ENCODE data around the gene TAF7.
"Not testable (repeated sequence)": the region's sequence is repeated elsewhere in the genome, so short reads cannot be mapped to it uniquely, and the experiment has no call there.

The TAF7 gene, protein sequence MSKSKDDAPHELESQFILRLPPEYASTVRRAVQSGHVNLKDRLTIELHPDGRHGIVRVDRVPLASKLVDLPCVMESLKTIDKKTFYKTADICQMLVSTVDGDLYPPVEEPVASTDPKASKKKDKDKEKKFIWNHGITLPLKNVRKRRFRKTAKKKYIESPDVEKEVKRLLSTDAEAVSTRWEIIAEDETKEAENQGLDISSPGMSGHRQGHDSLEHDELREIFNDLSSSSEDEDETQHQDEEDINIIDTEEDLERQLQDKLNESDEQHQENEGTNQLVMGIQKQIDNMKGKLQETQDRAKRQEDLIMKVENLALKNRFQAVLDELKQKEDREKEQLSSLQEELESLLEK

DNA sequence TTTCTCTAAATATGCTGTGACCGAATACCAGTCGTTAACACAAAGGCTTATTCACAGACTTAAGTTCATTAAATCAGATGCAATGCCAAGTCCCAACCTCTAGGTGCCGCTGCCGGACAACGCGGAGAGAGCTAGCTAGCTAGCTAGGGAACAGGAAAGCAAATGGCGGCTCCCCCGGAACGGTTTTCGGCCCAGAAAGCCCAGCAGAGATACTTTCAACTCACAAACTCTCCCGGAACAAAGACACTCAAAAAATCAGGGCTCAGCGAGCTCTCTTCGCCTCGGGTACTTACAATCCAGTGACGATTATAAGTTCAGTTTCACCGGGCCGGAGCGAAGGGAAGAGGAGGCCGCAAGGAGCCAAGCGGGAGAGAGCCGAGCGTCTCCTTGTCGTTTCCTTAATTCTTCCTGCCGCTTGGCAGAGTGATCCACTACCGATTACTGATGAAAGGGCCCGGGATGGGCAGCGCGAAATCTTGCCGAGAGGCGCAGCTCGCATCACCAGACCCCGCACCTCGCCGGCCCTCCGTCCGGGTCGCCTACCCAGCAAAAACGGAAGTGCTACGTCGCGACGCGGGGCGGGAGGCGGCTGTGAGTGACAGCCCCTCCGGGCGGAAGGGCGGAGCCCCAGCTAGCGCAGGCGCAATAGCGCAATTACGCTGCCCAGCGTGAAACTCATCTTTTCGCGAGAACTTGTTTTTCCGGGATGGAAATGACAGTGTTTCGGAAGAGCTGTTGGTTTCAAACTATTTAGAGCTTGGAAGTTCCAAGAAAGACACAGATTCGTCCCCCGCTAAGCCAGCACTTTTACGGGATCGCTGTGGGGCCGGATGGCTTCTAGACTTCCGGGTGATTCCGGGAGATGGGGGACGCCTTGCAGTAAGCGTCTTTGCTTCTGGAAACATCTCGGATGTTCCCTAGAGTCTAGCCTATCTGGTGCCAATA, at the start of gene TAF7:
TAF7 (minus strand) TSS at position 560 of the 945 bp plus-strand sequence. CDS start 740 bp downstream, outside the sequence.
- DNase-seq, result peak; percentile 96 to 98 (median 97)

DNA sequence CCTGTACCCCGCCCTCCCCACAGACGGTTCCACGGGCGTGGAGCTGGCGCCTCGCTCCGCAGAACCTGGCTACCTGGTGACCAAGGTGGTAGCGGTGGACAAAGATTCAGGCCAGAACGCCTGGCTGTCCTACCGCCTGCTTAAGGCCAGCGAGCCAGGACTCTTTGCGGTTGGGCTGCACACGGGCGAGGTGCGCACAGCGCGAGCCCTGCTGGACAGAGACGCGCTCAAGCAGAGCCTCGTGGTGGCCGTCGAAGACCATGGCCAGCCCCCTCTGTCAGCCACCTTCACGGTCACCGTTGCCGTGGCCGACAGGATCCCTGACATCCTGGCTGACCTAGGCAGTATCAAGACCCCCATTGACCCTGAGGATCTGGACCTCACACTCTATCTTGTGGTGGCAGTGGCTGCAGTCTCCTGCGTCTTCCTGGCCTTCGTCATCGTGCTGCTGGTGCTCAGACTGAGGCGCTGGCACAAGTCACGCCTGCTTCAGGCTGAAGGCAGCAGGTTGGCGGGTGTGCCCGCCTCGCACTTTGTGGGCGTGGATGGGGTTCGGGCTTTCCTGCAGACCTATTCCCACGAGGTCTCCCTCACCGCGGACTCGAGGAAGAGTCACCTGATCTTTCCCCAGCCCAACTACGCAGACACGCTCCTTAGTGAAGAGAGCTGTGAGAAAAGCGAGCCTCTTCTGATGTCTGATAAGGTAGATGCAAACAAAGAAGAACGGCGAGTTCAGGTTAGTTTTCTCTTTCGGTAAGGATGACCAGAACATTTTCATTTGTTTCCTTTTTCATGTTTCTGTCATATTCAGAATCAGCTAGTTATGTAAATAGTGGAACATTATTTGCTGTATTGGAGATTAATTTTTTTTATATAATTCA, 45.7 kb upstream of the TAF7 start:
- DNase-seq, result no peak

DNA sequence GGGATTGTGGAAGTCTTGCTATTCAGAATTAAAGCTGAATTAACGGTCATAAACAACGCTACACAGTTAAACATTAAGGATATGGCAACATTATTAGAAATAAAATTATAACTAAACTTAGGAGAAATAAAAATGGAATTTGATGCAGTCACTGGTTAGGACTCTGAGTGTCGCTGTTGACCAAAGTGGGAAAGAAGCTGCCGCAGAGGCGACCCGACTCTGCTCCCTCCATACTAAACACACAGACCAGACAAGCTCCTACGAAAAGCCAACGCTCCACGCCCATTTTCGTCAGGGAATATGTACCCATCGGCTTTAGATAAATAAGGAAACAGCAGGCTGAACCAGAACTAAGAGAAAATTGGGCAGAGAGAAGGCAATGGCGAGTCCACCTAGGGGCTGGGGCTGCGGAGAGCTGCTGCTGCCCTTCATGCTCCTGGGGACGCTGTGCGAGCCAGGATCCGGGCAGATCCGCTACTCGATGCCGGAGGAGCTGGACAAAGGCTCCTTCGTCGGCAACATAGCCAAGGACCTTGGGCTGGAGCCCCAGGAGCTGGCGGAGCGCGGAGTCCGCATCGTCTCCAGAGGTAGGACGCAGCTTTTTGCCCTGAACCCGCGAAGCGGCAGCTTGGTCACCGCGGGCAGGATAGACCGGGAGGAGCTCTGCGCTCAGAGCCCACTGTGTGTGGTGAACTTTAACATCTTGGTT, 43.5 kb upstream of the TAF7 start, which contains the start of gene PCDHGA5:
PCDHGA5 (plus strand) TSS at position 211 of the 709 bp plus-strand sequence; CDS start at position 380, 169 bp downstream.
- DNase-seq, result no peak

DNA sequence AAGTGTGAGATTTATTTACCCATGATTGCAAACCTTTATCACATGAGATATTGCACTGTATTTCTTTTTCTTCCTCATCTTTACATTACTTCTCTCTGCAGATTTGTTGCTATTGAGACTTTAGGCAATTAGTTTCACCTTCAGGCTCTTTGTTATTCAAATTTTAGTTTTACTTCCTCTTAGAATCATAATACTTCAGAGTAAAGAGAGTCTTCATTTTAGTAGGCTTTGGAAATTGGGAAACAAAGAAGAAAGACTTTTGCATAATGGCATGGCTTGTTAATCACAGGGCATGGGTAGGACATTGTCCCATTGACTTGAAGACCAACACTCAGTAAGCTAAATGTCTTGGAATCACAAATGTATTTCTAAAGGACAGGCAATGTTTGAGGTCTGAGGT, 42.1 kb upstream of the TAF7 start:
- DNase-seq, result no peak

DNA sequence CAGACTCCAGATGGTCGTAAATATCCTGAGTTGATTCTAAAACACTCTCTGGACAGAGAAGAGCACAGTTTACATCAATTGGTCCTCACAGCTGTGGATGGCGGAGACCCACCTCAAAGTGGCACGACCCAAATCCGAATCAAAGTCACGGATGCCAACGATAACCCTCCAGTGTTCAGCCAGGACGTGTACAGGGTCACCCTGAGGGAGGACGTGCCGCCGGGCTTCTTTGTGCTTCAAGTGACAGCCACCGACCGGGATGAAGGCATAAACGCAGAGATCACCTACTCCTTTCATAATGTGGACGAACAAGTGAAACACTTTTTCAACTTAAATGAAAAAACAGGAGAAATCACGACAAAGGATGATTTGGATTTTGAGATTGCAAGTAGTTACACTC, 40.1 kb upstream of the TAF7 start:
- DNase-seq, result no peak

DNA sequence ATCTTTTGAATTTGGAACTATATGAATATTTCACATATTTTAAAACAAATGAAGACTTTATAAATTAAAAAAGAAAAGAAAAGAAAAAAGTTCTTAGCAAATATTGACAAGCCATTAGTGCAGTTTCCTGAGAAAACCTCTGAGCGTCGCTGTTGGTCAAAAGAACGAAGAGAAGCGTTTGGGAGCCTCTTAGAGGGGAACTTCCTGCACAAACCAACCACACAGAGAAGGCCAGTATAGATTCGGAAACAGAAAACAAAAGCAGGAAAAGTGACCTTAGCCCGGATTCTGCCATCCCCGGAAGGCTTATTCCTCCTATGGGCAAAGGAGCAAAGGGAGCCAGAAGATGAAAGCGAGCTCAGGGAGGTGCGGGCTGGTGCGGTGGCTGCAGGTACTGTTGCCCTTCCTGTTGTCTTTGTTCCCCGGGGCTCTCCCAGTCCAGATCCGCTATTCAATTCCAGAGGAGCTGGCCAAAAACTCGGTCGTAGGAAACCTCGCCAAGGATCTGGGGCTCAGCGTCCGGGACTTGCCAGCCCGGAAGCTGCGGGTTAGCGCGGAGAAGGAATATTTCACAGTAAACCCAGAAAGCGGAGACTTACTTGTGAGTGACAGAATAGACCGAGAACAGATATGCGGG, 39.3 kb upstream of the TAF7 start, which contains the start of gene PCDHGB2:
PCDHGB2 (plus strand) TSS at position 205 of the 637 bp plus-strand sequence; CDS start at position 347, 142 bp downstream.
- DNase-seq, result peak; percentile 31 to 43 (median 38)

DNA sequence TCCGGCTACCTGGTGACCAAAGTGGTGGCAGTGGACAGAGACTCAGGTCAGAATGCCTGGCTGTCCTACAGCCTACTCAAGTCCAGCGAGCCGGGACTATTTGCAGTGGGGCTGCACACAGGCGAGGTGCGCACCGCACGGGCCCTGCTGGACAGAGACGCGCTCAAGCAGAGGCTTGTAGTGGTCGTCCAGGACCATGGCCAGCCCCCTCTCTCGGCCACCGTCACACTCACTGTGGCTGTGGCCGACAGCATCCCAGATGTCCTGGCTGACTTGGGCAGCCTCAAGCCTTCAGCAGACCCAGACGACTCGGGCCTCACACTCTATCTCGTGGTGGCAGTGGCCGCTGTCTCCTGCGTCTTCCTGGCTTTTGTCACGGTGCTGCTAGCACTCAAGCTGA, 36.4 kb upstream of the TAF7 start:
- no peak for DNase-seq

DNA sequence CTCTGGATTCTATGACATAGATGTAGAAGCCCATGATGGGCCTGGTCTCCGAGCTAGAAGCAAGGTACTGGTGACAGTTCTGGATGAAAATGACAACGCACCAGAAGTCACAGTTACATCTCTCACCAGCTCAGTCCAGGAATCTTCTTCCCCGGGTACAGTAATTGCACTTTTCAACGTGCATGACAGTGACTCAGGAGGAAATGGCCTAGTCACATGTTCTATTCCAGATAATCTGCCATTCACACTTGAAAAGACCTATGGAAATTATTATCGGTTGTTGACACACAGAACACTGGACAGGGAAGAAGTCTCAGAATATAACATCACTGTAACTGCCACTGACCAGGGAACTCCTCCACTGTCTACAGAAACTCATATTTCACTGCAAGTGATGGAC, 35.5 kb upstream of the TAF7 start:
- DNase-seq, result no peak

DNA sequence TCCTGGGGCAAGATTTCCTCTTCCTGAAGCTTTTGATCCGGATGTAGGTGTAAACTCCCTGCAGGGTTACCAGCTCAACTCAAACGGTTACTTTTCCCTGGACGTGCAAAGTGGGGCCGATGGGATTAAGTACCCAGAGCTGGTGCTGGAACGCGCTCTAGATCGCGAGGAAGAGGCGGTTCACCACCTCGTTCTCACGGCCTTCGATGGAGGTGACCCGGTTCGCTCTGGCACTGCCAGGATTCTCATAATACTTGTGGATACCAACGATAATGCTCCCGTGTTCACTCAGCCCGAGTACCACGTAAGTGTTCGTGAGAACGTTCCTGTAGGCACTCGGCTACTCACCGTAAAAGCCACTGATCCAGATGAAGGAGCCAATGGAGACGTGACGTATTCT, 35.1 kb upstream of the TAF7 start:
- DNase-seq, result no peak

DNA sequence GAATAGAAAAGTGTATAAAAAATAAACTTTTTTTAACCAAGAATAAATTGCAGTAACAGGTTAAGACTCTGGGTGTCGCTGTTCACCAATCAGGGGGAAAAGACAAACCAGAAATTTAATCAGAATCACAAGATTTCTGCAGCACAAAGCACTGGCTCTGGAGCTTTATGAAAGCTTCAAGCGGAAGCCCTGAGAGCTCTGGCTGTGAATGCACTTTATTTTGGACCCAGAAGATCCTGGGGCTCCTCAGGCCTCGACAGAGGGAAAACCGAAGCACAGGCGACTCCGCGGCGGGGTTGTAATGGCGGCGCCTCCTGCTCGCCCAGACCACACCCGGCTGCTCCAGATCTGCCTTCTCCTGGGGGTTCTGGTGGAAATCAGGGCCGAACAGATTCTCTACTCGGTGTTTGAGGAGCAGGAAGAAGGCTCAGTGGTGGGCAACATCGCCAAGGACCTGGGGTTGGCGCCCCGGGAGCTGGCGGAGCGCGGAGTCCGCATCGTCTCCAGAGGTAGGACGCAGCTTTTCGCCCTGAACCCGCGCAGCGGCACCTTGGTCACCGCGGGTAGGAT, 34.4 kb upstream of the TAF7 start, which contains the start of gene PCDHGA4:
PCDHGA4 (plus strand) TSS at position 122 of the 570 bp plus-strand sequence; CDS start at position 209, 87 bp downstream.
- peak in 1 of 3 donors; percentile 11 for DNase-seq

DNA sequence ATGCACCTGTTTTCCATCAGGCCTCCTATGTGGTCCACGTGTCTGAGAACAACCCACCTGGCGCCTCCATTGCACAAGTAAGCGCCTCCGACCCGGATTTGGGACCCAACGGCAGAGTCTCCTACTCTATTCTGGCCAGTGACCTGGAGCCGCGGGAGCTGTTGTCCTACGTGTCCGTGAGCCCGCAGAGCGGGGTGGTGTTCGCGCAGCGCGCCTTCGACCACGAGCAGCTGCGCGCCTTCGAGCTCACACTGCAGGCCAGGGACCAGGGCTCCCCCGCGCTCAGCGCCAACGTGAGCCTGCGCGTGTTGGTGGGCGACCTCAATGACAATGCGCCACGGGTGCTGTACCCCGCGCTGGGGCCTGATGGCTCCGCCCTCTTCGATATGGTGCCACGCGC, 31.0 kb upstream of the TAF7 start:
- no peak for DNase-seq

DNA sequence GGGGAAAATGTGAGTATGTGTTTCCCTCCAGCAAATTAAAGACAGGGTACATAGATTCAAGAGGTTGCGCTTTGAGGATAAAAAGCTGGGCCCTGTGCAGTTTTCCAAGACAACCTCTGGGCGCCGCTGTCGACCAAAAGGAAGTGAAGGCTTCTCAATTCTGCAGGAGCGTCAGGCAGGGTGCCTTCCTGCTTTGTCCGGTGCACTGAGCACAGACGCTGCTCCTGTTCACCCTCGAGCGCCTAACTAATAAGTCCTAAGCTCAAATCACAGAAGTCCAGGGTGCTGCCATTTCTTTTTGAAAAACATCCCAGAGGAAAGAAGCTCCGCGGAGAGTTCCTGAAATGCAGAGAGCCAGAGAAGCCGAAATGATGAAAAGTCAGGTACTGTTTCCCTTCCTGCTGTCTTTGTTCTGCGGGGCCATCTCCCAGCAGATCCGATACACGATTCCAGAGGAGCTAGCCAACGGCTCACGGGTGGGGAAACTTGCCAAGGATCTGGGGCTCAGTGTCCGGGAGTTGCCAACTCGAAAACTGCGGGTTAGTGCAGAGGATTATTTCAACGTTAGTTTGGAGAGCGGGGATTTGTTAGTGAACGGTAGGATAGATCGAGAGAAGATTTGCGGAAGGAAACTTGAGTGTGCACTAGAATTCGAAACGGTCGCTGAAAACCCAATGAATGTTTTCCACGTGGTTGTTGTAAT, 29.5 kb upstream of the TAF7 start, which contains the start of gene PCDHGB1:
PCDHGB1 (plus strand) TSS at position 183 of the 703 bp plus-strand sequence; CDS start at position 345, 162 bp downstream.
- peak in 2 of 3 donors; percentile 31 to 51 for DNase-seq

DNA sequence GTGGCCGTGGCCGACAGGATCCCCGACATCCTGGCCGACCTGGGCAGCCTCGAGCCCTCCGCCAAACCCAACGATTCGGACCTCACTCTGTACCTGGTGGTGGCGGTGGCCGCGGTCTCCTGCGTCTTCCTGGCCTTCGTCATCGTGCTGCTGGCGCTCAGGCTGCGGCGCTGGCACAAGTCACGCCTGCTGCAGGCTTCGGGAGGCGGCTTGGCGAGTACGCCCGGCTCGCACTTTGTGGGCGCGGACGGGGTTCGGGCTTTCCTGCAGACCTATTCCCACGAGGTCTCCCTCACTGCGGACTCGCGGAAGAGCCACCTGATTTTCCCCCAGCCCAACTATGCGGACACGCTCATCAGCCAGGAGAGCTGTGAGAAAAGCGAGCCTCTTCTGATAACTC, 25.4 kb upstream of the TAF7 start:
- not testable (repeated sequence) for DNase-seq

DNA sequence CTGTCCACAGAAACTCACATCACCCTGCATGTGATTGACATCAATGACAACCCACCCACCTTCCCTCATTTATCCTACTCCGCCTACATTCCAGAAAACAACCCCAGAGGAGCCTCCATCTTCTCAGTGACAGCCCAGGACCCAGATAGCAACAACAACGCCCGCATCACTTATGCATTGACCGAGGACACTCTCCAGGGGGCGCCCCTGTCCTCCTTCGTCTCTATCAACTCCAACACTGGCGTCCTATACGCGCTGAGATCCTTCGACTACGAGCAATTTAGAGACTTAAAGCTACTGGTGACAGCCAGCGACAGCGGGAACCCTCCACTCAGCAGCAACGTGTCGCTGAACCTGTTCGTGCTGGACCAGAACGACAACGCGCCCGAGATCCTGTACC, 24.7 kb upstream of the TAF7 start:
- DNase-seq, result no peak

DNA sequence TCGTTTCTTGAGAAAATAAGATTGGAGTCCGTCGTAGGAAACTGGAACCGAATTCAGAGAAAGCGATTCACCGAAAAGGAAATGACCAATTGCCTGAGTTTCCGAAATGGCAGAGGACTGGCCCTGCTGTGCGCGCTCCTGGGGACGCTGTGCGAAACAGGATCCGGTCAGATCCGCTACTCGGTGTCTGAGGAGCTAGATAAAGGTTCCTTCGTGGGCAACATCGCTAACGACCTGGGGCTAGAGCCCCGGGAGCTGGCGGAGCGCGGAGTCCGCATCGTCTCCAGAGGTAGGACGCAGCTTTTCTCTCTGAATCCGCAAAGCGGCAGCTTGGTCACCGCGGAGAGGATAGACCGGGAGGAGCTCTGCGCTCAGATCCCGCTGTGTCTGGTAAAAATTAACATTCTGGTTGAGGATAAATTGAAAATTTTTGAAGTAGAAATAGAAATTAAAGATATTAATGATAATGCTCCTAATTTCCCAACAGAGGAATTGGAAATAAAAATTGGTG, 23.4 kb upstream of the TAF7 start:
- DNase-seq, result no peak

DNA sequence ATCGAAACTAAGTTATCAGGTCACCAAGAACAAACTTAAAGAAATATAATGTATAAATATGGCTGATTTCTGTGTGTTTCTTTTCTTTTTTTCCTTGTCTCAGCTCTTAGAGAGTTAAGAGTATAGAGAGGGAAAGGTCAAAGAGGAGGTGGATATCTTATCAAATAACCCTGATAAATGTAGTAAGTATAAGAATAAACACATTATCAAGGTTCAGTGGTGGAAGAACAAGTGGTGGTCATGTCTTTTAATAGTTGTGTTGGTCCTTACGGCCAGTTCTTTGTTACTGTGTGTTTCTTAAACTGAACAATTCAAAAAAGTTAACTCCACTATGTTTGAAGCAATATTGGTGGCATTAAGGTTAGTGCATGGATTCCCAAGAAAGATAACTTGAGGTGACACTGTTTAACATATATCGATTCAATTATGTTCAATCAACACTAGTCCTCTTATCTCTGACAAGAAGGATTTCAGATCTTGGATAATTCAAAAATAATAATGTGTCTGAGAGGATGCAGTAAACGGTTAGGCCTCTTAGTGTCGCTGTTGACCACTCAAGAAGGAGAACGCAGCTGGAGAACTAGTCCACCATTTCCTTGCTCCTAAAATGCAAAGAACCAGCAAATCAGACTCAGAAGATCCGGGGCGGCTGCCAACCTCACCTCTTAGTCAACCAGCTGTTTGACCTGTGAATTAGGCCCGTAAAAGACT, 22.8 kb upstream of the TAF7 start, which contains the start of gene PCDHGA3:
PCDHGA3 (plus strand) TSS at position 588 of the 711 bp plus-strand sequence. CDS start 205 bp downstream, outside the sequence.
- DNase-seq, result peak; percentile 32 to 38 (median 35)

DNA sequence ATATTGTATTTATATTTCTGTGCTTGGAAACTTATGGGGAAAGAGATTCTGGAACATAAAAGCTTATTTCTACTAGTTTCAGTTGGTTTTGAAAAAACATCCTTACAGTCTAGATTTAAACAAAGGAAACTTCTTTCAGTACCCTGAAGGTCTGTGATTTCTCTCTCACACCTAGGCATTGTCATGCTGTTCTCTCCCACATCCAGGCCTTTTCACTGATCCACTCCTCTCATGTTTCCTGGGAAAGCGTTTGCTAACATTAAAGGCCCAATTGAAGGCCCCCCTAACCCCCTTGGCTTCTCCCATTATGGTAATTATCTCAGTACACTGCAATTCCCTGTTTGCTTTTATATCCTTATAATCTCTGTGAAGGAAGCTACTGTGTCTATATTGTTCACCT, 22.2 kb upstream of the TAF7 start:
- no peak for DNase-seq

DNA sequence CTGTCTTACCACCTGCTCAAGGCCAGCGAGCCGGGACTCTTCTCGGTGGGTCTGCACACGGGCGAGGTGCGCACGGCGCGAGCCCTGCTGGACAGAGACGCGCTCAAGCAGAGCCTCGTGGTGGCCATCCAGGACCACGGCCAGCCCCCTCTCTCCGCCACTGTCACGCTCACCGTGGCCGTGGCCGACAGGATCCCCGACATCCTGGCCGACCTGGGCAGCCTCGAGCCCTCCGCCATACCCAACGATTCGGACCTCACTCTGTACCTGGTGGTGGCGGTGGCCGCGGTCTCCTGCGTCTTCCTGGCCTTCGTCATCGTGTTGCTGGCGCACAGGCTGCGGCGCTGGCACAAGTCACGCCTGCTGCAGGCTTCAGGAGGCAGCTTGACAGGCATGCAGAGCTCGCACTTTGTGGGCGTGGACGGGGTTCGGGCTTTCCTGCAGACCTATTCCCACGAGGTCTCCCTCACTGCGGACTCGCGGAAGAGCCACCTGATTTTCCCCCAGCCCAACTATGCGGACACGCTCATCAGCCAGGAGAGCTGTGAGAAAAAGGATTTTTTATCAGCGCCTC, 20.3 kb upstream of the TAF7 start:
- not testable (repeated sequence) for DNase-seq
